Mesothelial cell of epicardium (in vitro differentiated cells): ENCODE measurements around the gene ACTL9. TPM values are rescaled to one million over a fixed set of nuclear protein-coding genes. Genes with fewer than 3 reads are reported as not detected.

Experiments used
- total RNA-seq: library from RNA; stranded (reverse); gene quantifications from 3 replicates; pipeline ENCODE4 v1.2.1, GENCODE V29; 2021

Gene ACTL9
- total RNA-seq, 1 donor from 2014 or later, result not detected

Other genes starting within 250 kb of the ACTL9 start
- 0.70 to 1.2 TPM (median 0.94 TPM) in 3 replicates for gene PRAM1, start 196.2 kb downstream of the ACTL9 start, total RNA-seq
- gene ZNF414, start 184.6 kb downstream of the ACTL9 start, total RNA-seq, result 33.5 to 37.1 TPM (median 35.5 TPM) in 3 replicates
- gene MYO1F, start 121.4 kb downstream of the ACTL9 start, total RNA-seq, result 0.35 to 0.69 TPM (median 0.47 TPM) in 3 replicates
- 176 to 182 TPM (median 179 TPM) in 3 replicates for gene ADAMTS10, start 88.1 kb downstream of the ACTL9 start, total RNA-seq
- gene NFILZ, start 68.2 kb downstream of the ACTL9 start, total RNA-seq, result not detected in 3 replicates
- not detected in 3 replicates for gene OR2Z1, start 22.8 kb upstream of the ACTL9 start, total RNA-seq
- gene ZNF558, start 133.5 kb upstream of the ACTL9 start, total RNA-seq, result 81.2 to 83.7 TPM (median 81.4 TPM) in 3 replicates
- gene MBD3L1, start 133.6 kb upstream of the ACTL9 start, total RNA-seq, result not detected in 3 replicates